HG03097 (cell line): ENCODE data around the gene SUPT20H.
A peak's percentile ranks its signal among the peaks of the same experiment; 100 is the strongest.
"Not testable (repeated sequence)": the region's sequence is repeated elsewhere in the genome, so short reads cannot be mapped to it uniquely, and the experiment has no call there.

Experiments
- ATAC-seq: cut with Tn5 transposase; IDR thresholded peaks from one replicate; pipeline ENCODE4 v1.9.1; 2021; ENCODE audit not compliant: unreplicated experiment, low FRiP score

The SUPT20H gene

DNA sequence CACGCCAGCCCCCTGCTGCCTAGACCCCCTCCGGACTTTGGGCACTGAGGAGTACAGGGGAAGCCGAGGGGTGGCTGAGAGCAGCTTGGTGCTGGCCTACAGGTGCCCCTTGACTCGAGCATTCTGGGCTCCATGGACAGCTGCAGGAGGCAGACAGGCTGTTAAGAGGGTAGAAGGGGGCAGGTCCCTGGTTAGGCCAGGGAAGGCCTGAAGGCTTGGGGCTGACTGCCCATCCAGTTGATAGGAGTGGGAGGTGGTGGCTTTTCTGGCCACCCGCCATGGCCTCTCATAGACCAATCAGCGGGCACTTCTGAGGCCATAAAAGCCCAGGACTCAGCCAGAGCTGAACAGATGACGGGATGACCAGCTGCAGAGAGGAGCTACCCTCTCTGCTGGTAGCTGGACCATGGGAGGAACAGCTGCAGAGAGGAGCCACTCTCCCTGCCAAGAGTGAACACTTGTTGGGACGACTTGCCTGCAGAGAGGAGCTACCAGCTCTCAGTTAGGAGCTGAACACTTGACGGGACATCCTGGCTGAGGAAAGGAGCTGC lies 10.7 kb upstream of the SUPT20H start:
- no peak for ATAC-seq

DNA sequence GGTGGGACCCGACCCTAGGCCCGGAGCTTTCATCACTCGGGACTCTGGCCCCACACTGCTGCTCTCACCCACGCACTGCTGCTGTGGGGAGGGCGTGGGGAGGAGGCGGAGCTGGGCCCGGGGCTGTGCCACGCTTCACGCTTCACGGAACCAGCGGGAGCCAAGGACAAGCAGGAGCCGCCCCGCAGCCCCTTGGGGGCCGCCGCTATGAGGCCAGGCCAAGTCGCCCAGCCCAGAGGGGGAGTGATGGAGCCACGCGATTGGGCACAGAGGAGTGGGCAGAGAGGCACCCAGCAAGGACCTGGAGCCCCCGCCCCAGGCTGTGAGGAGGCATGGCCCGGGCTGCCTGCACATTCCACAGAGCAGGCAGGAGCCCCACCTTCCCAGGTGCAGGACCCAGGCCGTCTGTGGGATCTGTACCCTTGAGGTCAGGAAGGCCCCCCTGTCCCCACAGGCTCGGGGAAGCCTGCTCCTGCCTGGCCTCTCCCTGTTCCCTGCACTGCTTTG lies 10.2 kb upstream of the SUPT20H start:
- ATAC-seq, result no peak

DNA sequence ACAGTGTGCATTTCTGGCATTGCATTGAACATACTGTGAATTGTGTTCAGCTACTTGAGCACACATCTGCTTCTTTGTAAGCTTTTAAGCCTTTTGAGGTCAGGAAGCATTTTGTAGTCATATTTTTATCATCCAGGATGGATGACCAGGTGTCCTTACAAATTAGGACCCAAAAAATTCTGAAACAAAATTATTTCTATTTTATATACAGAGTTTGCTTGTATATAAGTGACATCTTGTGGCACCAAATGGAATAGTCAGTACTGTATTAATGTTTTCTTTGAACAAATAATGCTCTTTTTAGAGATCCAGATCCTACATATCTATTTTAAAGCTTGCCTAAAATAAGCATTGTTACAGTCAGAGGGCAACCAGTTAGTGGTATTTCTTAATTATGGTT lies 9.5 kb upstream of the SUPT20H start:
- ATAC-seq, result no peak

DNA sequence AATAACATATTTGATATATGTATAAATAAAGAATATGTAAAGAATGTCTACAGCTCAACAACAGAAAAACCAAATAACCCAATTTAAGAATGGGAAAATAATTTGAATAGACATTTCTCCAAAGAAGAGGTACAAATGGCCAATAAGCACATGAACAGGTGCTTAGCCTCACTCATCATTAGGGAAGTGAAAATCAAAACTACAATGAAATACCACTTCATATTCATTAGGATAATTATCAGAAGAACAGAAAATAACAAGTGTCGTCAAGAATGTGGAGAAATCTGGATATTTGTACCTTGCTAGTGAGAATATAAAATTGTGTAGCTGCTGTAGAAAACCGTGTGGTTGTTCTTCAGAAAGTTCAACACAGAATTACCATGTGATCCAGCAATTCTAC lies 8.4 kb upstream of the SUPT20H start:
- ATAC-seq, result no peak

DNA sequence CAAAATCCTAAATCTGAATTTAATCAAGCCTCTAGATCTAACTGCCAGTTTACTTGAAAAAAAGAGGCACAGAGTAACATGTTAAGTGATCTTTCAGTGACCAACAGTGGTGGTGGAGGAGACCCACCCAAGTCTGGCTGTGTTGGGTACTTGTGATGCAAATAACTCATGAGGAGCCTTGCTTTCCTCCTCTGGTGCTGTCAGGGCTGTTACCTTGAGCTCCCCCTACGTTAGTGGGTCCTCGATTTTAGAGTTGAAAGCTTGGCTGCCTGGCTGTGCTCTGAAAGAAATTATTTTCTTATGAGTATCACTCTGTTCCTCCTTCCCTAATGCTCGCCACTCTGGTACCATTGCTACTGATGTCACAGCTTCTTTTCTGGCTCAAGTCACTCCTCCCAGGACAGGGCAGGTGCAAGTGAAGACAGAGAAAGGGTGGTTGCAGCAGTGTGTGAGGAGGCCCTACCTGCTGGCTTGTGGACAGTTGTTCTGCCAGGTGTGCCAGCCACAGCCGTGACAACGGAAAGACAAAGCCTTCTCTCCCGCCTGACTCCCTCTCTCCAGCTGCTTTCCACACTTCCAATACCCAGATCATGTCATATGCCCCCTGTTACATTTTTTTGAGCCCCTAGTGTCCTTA lies 6.5 kb upstream of the SUPT20H start:
- no peak for ATAC-seq

DNA sequence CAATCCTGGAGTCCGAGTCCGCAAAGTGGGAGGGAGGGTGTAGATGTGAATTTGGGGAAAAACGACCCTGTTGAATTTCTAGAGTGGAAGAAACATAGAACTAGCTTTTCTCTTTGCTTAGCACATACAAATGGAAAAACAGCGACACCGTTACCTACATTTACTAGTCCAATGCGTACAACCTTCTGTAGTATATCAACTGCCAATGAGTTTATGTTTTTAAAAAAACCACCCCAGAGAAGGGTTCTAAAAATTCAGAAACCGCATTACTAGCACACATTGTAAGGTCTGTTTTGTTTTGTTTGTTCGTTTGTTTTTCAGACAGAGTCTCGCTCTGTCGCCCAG lies 332 bp upstream of the SUPT20H start:
- peak; percentile 11 for ATAC-seq

DNA sequence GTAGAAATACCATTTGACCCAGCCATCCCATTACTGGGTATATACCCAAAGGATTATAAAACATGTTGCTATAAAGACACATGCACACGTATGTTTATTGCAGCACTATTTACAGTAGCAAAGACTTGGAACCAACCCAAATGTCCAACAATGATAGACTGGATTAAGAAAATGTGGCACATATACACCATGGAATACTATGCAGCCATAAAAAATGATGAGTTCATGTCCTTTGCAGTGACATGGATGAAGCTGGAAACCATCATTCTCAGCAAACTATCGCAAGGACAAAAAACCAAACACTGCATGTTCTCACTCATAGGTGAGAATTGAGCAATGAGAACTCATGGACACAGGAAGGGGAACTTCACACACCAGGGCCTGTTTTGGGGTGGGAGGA lies 3.3 kb downstream of the SUPT20H start:
- ATAC-seq, result not testable (repeated sequence)

DNA sequence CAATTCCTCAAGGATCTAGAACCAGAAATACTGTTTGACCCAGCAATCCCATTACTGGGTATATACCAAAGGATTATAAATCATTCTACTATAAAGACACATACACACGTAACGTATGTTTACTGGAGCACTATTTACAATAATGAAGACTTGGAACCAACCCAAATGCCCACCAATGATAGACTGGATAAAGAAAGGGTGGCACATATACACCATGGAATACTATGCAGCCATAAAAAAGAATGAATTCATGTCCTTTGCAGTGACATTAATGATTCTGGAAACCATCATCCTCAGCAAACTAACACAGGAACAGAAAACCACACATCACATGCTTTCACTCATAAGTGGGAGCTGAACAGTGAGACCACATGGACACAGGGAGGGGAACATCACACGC lies 6.4 kb downstream of the SUPT20H start:
- ATAC-seq, result not testable (repeated sequence)

DNA sequence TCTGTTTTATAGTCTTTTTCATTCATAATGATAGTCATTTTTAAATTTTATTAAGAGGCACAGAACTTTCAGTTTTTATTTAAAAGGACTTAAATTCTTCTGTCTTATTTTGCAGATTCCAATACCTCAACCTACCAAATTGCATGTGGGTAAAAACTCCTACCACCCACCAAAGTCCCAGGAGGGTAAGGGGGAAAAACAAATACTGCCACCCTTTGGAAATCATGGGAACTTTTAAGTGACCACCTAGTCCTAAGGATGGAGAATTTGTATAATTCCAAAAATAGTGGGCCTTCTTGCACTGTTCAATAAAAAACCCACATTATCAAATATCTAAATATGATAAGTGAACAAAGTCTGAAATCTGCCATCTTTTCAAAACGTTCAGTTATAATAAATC lies 9.7 kb downstream of the SUPT20H start:
- ATAC-seq, result no peak

DNA sequence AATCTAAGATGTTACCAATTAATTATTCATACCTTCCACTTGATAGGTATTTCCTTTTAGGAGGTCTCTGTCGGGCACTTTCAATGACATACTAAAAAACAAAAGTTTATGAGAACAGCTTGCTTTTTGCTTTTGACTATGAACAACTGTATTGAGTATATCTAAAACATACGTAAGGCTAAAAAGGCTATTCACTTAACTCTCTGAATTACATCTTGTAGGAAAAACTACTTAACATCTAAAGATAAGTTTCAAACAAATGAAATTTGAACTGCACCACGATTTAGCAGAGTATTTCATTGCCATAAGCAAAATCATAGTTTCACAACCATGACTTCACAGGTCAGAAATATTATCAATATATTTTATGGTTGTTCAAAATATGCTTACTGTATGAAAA lies 11.6 kb downstream of the SUPT20H start:
- ATAC-seq, result no peak

DNA sequence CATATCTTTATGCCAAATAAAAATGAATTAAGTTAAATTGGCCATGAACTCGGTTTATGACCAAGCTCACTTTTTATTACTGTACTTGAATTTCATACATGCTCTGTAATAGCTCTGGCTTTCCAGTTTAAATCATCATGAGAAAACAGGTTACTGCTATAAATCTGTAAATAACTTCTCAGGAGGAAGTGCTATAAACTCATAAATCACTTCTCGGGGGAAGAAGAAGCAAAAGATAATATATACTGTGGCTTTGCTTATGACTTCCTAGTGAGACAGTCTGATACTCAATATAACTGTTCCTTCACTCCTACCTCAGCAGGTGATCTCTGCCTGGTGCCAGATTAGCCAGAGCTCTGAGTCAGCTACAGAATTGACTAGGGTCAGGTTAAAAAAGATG lies 12.5 kb downstream of the SUPT20H start:
- ATAC-seq, result no peak

DNA sequence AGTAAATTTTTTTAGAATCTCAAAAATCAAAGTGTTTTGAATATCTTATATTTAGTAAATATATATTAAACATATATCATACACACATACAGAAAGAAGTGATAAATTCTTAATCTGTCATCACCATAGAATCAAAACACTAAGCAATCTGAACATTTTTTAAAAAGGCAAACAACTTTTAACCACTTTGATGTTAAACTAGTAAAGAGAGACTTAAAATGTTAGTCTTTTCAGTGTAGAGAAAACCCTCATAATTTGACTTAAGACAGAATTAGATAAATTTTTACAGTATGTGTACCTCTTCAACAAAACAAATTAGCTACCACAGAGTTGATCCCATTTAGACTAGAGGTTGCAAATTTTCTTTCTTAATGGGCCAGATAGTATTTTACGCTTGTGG lies 13.4 kb downstream of the SUPT20H start:
- no peak for ATAC-seq

DNA sequence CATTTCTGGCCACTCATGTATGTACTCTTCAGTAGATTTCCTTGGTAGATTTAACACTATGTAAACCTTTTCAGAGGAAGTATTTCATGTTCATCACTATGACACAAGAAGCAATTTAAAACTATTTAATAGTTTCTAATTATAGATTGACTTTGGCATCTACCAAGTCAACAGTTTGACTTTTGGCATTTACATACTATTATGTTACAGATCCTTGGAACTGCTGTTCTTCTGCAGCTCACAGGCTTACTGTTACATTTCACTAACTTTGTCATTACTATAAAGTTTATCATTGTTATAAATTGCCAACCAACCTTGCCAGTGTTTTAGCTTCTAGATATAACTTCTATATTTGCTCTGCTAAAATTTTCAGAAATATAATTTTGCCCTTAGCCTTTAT lies 18.7 kb downstream of the SUPT20H start:
- ATAC-seq, result no peak

DNA sequence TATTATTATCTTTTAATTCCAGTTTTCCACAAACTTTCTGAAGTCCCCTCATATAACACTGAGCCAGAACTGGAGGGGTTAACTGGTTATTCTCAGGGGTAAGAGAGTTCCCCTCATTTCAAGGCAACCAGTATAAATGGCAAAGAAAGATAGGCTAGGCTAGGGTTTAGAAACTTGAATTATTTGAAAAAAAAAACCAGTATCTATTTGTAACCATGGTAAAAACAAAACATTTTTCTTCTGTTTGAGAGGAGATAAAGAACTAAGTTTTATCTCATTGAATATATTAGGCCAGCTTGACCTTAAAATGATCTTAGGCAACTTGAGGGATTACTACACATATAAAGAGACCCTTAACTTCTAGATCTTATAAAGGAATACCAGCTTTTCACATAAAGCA lies 19.6 kb downstream of the SUPT20H start:
- no peak for ATAC-seq

DNA sequence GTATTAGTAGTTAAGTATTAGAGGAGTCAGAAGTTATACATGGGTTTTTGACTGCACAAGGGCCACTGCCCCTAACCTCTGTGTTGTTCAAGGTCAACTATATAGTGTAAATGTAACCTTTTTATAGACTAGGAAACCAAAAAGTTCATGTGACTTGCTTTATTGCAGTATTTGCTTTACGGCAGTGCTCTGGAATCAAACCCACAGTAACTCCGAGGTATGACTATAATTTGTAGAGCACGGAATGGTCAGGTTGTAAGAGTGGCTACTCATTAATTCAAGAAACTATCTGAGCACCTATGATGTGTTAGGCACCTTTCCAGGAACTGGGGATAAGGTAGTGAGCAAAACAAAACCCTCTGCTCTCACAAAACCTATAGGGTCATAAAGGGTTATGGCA lies 22.2 kb downstream of the SUPT20H start:
- ATAC-seq, result no peak

DNA sequence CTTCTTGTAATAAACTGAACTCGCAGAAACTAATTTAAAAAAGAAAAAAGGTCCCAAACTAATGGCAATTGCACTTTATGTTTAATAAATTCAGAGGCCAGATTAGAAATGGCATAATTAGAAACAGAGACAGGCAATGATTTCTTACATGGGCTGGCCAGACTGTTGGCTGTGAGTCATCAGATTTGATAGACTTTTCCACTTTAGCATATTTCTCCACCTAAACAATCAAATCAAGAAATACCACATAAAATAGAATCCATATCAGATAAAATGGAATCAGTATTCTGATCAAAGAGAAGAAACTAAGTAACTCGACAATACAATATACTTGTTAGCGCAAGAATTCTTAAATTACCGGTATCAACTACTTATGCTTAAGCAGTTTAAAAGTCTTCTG lies 29.9 kb downstream of the SUPT20H start:
- ATAC-seq, result no peak

DNA sequence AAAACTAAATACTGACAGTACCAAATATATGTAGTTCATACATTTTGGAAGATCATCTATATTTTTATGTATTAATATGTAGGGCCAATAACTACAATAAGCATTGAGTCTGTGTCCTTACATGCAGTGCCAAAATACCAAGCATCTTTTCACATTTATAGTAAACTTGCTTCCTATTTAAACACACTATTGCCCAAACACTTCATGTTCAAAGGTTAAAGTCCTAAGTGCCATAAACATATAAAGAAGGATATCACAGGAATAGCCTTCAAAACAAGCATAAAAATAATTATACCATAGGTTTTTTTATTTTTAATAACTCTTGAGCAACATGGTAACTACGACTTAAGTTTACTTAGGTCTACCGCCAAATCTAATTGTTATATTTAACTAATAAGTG lies 31.8 kb downstream of the SUPT20H start:
- ATAC-seq, result no peak

DNA sequence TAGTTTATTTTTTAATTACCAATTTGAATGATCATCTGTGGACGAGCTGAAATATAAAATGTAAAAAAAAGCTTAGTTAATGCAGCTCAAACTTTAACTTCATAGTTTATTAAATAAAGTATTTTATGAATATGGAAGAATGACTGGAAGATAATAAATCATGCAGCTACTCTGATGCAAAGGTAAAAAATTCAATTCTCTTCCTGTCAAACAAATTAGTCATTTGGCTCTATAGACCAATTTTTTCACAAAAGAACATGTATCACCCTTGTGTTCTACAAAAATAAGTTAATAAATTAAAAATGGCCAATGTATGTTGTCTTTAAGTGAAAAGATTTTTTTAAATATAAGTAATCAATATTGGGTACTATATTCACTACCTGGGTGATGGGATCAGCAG lies 32.7 kb downstream of the SUPT20H start:
- no peak for ATAC-seq

DNA sequence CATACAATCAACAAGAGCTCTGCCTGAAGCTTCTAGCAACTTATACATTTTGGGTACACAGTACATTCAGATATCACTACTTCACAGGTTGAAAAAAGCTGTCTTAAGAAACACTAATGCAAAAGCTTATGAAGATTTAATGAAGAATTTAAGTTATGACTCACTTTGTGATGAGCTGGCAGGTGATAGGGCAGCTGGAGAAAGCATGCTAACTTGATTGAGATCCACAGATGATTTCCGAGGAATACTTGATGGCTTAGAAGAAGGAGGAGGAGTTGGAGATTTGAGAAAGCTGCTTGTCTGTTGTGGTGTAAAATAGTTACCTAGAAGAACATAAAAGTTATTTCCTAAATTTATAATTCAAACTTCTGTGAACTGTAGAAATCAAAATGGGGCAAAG lies 35.6 kb downstream of the SUPT20H start:
- no peak for ATAC-seq

DNA sequence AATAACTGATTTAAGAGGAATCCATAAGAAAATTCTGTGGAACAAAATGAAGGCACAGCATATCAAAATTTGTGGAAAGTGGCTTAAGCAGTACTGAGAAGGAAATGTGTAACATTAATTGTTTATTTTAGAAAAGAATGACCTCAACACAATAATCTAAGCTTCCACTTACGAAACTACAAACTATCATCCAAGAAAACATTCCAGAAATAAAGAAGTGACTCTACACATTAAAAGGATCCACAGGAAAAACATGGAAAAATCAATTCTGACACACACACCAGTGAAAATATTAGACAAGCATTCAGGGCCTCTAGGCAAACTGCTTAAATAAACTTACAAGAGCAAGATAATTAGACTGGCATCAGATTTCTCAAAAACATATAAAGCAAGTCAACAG lies 44.9 kb downstream of the SUPT20H start:
- no peak for ATAC-seq

DNA sequence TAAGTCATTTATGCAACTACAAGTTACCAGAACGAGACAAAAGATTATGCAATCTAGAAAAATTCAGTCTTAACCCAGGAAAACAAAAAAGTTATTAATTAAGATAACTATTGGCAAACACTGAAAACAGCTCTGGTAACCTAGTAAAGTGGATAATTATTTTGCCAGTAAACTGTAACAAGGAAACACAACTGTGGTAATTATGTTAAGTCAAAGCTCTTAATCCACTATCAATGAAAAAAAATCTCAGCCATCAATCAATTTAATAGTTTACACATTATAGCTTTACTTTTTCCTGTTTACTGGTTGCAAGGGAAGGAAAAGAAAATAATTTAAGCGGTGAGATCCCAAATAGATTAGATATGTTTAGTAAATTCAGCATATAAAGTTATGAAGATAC lies 47.7 kb downstream of the SUPT20H start:
- no peak for ATAC-seq

DNA sequence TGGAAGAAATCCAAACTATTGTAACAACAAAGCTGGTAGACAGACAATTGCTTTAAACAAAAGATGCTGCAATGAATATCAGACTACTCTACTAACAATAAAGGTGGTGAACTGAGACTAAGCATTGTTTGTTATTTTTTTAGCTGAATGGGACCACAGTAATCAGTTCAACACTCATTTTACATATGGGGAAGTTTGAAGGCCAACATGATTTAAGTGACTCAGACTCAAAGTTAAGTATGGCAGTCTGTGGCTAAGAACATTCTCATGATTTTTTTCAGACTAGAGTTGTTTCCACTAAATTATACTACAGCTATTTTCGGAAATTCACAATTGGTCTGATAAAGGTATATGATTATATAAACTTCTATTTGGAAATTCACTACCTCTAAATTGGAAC lies 48.5 kb downstream of the SUPT20H start:
- no peak for ATAC-seq

DNA sequence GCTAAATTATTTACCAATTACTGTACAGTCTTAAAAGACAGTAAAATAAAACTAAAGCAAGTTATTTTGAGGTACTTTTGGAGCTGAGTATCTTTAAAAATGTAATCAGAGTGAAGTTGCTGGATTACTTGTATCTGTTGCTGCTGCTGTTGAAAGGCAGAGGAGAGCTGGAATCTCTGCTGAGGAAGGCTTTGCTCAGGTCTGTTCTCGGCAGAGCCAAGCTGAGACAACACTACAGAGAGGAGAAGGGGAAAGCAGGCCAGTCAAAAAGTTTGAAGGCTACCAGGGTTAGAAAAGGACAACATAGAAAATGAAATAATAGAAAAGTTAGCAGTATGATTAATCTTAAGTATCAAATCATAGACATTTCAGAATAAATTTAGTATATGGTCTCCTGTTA lies 49.1 kb downstream of the SUPT20H start:
- no peak for ATAC-seq
